Stimulated activated naive B cell treated with anti-CD40 and anti-IgM and Interleukin-4, amounts not matched to agents 10 μg/mL and 1 μg/mL and 100 μg/mL, for 72 hours (primary cell): ENCODE measurements around the gene ATOSB.

ENCODE experiments used
- ATAC-seq, 2 donors: fragments of 150-1000 bp; cut with Tn5 transposase; replicated peaks; 2 replicates each; pipeline ENCODE4 v1.10.0; 2021; ENCODE audit warnings: moderate library complexity in 1 of 2
- DNase-seq: peaks from one replicate; pipeline ENCODE4 v3.0.0; 2021
- H3K27ac Mint-ChIP-seq: one replicate; pipeline ENCODE4 v1.8.0; 2022; ENCODE audit warnings: mild to moderate bottlenecking, mixed read lengths
- H3K27me3 Mint-ChIP-seq, 2 donors: one replicate each; pipeline ENCODE4 v1.8.0; 2022; ENCODE audit warnings: mixed read lengths in 2 of 2
- H3K36me3 Mint-ChIP-seq, 2 donors: one replicate each; pipeline ENCODE4 v1.8.0; 2022; ENCODE audit warnings: mixed read lengths in 2 of 2, mild to moderate bottlenecking in 1 of 2
- H3K4me1 Mint-ChIP-seq, 2 donors: one replicate each; pipeline ENCODE4 v1.8.0; 2022; ENCODE audit warnings: mixed read lengths in 2 of 2, mild to moderate bottlenecking in 1 of 2
- H3K4me3 Mint-ChIP-seq, 2 donors: one replicate each; pipeline ENCODE4 v1.8.0; 2022; ENCODE audit warnings: mild to moderate bottlenecking in 2 of 2, mixed read lengths in 2 of 2, moderate library complexity in 1 of 2
- H3K9me3 Mint-ChIP-seq, 2 donors: one replicate each; pipeline ENCODE4 v1.8.0; 2022; ENCODE audit warnings: mixed read lengths in 2 of 2, mild to moderate bottlenecking in 1 of 2

ATOSB gene

GRCh38 chr9:35060548-35061207, 55.0 kb downstream of the ATOSB start:
- Mint-ChIP-seq H3K4me3 (no peak overlapping the region), H3K9me3 (no peaks in the 10 kb centered on the region), H3K27me3 (no peaks in the 10 kb centered on the region), H3K27ac (no peak overlapping the region), H3K36me3 (peaks cover 63 to 79% of the 10 kb centered on the region in 2 donors), H3K4me1 (peaks cover 0 to 5% of the 10 kb centered on the region in 2 donors)
- ATAC-seq (no peak), DNase-seq (no peak)

- Mint-ChIP-seq H3K36me3 (peaks cover 71 to 83% of the 10 kb centered on the region in 2 donors), H3K4me3 (no peak overlapping the region), H3K27ac (no peak overlapping the region), H3K9me3 (no peaks in the 10 kb centered on the region), H3K4me1 (peaks cover 0 to 5% of the 10 kb centered on the region in 2 donors), H3K27me3 (no peaks in the 10 kb centered on the region)
- no peak for ATAC-seq
- DNase-seq: no peak
Observed at GRCh38 chr9:35059438-35059837, 56.2 kb downstream of the ATOSB start.

GRCh38 chr9:35057271-35057620, 58.4 kb downstream of the ATOSB start:
- no peaks in the 10 kb centered on the region for H3K9me3 Mint-ChIP-seq
- peaks cover 74 to 89% of the 10 kb centered on the region in 2 donors for H3K36me3 Mint-ChIP-seq
- DNase-seq: no peak
- no peaks in the 10 kb centered on the region for H3K27me3 Mint-ChIP-seq
- no peak overlapping the region for H3K4me3 Mint-ChIP-seq
- peak overlapping the region; percentile 57 for H3K27ac Mint-ChIP-seq
- H3K4me1 Mint-ChIP-seq: peaks cover 8 to 14% of the 10 kb centered on the region in 2 donors
- no peak for ATAC-seq

- no peak for DNase-seq
- Mint-ChIP-seq H3K36me3 (peaks cover 68 to 85% of the 10 kb centered on the region in 2 donors), H3K4me3 (no peak overlapping the region), H3K27ac (peak overlapping the region; percentile 57), H3K4me1 (peaks cover 8 to 14% of the 10 kb centered on the region in 2 donors), H3K9me3 (no peaks in the 10 kb centered on the region), H3K27me3 (no peaks in the 10 kb centered on the region)
- ATAC-seq: no peak
Observed at GRCh38 chr9:35056571-35057270, 58.9 kb downstream of the ATOSB start.

GRCh38 chr9:35054871-35055644, 60.6 kb downstream of the ATOSB start:
- Mint-ChIP-seq H3K36me3 (peaks cover 64 to 74% of the 10 kb centered on the region in 2 donors), H3K9me3 (no peaks in the 10 kb centered on the region), H3K27ac (no peak overlapping the region), H3K4me3 (no peak overlapping the region), H3K4me1 (peaks cover 10 to 20% of the 10 kb centered on the region in 2 donors), H3K27me3 (no peaks in the 10 kb centered on the region)
- ATAC-seq (no peak), DNase-seq (no peak)

GRCh38 chr9:35054185-35054835, 61.4 kb downstream of the ATOSB start:
- Mint-ChIP-seq H3K36me3 (peaks cover 61 to 73% of the 10 kb centered on the region in 2 donors), H3K4me3 (no peak overlapping the region), H3K9me3 (no peaks in the 10 kb centered on the region), H3K27me3 (no peaks in the 10 kb centered on the region), H3K27ac (no peak overlapping the region), H3K4me1 (peaks cover 10 to 20% of the 10 kb centered on the region in 2 donors)
- DNase-seq (no peak), ATAC-seq (no peak)
